GM21528 (cell line): ENCODE measurements around the gene RAB3B.

Experiments
- ATAC-seq: cut with Tn5 transposase; IDR thresholded peaks from one replicate; pipeline ENCODE4 v1.9.1; 2021; ENCODE audit warnings: mild to moderate bottlenecking, moderate library complexity; ENCODE audit not compliant: unreplicated experiment, low FRiP score

RAB3B gene

DNA sequence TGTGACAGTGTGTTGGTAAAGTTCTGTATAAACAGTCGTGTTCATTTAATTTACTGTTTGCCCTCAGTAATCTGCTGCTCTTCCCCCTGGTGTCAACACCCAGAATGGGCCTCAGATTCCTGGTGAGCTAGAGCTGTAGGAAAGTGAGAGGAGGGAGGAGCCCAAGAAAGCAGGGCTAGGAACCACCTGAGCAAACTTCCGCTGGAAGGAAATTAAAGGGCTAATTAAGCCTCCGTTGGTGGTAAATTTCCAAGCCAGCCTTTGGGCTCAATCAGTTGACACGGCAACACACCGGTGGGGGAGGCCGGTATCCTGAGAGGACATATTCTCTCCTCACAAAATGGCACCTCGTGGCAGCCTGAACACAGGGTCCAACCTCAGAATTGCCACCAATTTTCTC is 32.9 kb downstream of the RAB3B start:
- ATAC-seq, result no peak

DNA sequence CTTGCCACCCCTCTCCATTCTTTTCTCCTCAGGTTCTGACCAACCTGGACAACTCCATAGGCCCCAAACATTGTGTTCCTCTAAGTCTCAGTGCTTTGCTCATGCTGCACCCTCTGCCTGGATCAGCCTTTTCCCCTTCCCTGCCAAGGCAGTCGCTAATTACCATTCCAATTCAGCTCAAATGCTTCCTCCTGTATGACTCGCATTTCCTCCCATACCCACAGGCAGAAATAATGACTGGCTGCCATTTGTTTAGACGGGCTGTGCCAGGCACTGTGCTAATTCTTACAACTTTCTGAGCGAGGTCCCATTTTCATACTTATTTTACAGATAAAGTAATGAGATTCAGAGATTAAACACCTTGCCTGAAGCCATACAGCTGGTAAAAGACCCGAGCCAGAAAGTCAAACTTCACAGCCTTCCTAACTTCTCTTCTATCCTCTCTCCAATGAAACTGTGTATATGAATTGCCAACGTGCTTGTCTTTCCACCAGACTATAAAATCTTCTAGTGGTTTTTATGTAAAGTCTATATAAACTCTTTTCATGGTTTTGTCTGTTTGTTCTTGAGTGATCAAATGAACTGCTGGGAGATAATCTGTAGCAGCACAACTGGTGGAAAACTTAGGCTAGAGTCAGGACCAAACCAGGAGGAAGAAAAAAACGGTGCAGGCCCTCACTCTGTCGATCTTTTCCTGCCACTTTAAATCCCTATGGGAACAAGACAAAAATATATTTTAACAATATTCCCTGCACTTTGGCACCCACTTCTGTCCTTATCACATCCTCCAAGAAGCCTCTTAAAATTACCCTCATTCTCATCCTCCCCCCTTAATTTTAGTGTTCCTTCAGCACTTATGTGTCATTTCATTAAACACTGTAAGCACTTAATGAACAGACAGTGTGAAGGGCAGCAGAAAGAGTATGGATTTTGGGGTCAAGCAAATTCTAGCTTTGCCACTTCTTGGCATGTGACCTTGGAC is 33.7 kb downstream of the RAB3B start:
- ATAC-seq, result no peak

DNA sequence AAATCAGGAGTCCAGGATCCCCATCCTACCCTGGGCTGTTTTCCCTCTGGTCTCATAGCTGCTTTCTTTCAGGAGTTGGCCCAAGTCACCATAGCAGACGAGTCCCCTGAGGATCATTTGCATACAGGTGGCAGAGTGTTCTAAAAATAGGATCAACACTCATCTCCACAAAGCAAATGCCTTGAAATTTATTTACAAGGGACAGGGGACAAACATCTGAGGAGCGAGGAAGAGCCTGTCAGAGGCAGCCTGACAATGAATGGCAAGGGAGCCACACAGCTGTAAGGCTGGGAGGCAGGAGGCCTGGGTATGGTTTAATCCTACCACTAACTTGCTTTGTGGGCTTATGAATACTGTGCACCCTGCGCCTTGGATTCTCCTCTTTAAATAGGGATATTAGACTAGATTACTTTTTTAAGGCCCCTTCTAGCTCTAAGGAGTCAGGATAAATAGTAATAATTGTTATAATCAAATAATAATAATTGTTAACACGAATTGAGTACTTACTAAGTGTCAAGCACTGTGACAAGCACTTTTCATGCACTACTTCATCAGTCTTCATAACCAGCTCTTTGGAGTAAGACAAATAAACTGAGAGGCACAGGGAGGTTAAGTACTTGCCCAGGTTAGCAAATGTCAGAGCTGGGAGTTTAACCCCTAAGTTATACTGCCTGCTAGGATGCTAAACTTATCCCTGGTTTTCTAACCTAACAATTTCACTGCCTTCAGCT is 34.5 kb downstream of the RAB3B start:
- no peak for ATAC-seq

DNA sequence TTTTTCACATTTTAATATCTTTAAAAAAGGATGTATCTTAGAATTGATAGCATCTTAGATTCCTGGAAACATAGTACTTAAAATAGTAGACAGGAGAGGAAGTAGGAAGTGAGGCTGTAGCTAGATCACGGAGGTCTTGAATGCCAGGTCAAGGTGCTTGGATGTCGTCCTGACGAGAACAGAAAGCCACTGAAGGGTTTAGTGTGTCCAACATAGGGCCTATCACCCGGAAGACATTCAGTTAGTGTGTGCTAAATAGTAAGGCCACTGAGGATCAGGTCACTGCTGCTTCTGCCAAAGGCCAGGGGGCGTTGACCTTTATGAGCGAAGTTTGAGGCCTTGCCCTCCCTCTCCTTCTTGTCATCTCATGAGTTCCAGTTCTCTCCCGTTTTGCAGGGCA is 35.7 kb downstream of the RAB3B start:
- ATAC-seq, result no peak

DNA sequence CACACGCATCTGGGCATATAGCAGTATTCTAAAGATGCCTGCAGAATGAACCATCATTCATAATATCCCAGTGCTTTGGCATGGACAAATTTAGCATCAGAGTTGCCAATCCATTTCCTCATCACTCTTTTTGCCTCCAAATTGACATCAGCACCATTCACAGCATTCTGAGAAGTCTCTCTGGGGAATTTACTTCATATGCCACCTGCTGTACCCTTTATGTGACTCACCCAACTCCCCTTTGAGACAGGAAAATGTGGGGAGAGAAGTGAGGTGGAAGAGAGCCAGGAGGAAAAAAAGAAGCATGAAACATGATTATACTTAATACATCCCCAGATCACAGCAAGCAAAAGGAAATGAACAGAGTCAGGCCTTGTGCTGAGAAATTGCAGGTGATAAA is 37.4 kb downstream of the RAB3B start:
- no peak for ATAC-seq

DNA sequence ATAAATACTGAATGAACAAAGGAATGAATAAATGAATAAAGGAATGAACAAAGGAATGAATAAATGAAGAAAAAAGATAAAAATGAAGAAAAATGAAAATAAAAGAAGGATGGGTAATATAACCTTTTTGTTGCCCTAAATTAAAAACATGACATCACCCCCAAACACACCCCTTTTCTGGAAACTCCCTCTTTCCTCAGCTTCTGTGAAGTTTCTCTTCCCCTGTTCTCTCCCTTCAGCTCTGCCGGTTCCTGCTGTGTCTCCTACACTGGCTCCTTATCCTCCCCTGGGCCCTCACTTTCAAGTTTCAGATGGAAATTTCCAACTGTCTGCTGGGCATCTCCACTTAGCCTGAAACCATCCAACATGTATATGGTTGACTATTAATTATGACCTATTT is 37.9 kb downstream of the RAB3B start:
- ATAC-seq, result no peak

DNA sequence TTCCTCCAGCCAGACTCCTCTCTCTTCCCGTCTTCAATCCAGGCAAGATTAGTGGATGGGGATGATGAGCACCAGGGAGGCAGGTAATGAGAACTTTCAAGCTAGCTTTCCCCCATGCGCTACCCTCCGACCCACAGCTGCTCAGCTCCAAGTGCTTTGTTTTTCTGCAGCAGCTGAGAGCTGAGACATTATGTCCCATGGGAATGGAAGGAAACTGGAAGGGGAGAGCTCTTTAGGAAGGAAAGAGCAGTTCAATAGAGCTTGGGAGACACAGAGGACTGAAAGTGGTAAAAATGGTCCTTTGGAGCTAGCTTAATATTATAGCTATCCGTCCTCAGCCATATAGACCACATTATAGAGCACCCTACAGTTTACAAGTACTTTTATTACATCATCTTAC is 39.8 kb downstream of the RAB3B start:
- no peak for ATAC-seq

DNA sequence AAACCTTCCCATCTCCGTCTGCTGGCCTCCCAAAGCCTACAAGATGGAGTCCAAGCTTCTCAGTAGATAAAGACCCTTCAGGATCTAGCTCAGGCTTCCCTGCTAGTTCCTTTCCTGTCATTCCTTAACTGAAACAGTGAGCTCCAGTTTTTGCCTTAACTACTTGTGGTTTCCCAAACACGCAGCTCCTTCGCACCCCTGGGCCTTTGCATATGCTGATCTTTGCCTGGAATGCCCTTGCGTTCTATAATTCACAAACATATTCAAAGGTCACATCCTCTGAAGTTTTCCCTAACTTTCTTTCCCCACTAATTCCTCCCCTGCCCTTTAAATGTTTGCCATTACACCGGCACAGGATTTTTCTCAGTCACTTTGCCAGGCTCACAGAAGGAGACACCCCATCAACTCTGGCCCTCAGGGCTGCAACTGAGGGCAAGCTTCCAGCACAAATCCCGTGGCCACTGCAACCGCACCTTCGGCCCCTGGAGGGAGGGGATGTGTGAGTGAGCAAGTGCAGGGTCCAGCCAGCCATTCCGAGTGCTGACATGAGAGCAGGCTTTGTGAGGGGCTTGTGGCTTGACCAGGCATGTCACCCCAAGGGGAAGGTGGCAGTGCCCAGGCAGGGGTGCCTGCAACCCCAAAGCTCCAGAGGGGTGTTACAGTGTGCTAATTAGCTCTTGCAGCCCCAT is 41.3 kb downstream of the RAB3B start:
- no peak for ATAC-seq

DNA sequence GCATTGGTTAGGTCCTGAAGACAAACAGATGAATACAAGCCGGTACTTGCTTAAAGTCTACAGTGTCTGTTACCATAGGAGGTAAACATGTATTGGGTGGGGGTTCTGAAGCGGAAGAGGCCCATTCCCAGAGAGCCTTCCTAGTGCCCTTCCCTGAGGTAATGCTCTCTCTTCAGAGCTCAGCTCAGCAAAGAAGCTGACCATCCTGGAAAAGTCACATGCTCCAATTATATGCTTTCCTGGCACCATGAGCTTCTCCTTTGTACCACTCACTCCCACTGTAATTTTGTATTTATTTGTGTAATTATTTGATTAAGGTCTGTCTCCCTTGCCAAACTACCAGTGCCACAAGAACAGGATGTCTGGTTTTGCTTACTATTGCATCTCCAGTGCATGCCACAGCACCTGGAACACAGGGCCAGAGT is 42.0 kb downstream of the RAB3B start:
- ATAC-seq, result no peak

DNA sequence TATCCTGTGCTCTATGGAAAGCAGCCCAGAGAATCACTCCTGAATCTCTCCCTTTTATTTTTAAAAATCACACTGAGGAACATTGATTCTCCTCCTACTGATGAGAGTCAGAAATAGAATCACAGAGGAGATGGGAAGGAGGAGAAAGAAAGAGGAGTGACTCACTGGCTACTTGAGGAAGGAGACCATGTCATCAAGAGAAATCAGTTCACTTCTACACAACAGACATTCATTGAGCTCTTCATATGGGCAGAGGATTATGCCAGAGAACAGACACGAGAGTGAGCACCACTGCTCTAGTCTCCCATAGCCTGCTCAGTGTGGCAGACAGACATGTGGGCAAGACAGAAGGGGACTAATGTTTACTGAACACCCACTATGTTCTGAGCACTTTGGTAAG is 44.2 kb downstream of the RAB3B start:
- no peak for ATAC-seq

DNA sequence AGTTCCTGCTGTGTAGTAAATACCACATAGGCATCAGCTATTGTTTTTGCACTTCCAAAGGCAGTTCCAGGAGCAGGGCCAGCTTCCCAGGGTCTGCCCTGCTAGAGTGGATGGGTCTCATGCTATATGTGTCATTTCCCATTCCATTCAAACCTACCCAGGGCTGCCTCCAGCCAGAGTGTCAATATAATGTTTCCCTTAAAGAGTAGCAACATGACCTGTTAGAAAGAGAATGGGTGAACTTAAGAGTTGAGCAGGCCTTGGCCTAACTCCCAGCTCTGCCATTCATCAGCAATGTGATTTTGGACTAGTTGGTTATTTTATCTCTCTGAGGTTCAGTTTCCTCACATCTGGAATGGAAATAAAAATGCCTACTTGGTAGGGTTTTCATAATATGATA is 44.9 kb downstream of the RAB3B start:
- ATAC-seq, result no peak

DNA sequence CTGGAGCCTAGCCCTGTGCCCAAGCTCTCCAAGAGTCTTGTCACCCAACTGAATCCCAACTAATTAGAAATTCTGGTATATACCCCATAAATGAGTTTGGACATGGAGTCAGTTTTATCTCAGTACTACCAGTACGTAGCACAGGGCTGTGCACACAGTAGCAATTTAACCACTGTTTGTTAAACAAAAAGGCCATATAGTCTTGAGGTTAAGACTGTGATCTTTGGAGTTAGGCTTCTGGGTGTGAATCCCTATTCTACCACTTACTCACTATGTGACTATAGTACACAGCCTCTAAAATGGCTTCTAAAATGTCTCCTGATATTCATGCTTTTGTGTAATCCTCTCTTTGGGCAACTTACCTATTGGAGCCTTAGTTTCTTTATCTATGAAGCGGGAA is 48.2 kb downstream of the RAB3B start:
- no peak for ATAC-seq

DNA sequence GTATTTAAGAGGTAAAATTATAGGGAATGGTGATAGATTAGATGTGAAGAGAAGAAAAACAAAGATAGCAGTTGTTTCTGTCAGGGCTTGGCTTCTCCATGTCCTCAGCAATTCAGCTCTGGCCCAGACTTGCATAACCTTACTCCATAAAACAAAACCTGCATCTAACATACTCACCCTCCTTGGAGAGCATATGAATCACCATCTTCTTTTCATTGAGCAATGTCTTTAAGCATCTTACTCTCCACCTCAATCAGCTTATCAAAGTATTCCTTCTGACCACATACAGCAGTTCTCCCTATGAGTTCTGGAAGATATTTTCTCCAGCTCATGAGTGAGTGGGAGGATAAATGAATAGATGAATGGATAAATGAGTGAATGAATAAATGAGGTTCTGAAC is 49.0 kb downstream of the RAB3B start:
- no peak for ATAC-seq

DNA sequence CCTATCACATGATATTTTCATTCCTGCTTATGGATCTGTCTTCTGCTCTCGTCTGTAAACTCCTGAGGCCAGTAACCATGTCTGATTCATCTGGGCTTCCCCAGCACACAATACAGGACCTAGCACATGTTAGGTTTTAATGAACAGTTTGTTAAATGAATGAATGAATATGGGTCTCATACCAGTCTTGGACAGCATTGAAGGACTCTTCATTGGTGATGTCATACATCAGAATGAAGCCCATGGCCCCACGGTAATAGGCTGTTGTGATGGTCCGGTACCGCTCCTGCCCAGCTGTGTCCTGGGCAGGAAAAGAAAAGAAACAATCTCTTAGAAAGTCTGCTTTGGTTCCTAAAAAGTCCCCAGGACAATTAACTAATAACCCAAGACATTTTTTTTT is 53.4 kb downstream of the RAB3B start:
- no peak for ATAC-seq

DNA sequence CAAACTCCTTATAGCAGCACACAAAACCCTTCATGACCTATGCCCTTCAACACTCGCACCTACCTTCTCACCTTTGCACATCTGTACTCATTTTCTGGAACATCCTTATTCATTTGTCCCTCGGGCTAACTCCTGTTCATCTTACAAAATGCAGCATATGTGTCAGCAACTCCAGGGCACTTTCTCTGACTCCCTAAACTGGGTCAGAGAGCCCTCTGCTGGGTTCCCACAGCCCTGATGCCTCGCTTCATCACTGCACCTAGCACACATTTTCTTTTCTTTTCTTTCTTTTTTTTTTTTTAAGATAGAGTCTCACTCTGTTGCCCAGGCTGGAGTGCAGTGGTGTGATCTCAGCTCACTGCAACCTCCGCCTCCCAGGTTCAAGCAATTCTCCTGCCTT is 54.0 kb downstream of the RAB3B start:
- ATAC-seq, result no peak

DNA sequence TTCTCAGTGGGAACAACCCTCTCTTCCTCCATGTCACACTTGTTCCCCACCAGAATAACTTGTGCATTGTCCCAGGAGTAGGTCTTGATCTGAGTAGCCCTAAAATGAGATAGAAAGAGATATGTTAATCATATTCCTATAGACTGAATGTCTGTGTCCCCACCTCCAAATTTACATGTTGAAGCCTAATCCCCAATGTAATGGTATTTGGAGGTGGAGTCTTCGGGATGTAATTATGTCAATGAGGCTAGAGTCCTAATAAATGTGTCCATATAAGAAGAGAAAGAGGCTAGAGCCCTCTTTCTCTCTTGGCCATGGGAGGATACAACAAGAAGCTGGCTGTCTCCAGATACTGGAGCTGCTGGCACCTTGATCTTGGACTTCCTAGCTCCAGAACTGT is 57.2 kb downstream of the RAB3B start:
- no peak for ATAC-seq

DNA sequence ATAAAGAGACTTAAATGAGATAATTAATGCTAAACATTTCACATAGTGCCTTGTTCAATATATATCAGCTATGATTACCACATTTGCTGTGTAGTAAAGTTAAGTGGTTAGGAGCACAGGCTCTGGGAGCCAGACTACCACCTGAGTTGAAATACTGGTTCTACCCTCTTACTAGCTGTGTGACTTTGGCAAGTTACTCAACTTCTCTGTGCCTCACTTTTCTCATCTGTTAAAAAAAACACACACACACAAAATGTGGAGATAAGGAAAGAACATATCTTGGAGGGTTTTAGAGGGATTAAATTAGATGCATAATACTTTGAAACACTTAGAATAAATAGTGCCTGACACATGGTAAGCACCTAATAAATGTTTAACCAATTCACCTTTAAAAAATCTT is 60.2 kb downstream of the RAB3B start:
- ATAC-seq, result no peak

DNA sequence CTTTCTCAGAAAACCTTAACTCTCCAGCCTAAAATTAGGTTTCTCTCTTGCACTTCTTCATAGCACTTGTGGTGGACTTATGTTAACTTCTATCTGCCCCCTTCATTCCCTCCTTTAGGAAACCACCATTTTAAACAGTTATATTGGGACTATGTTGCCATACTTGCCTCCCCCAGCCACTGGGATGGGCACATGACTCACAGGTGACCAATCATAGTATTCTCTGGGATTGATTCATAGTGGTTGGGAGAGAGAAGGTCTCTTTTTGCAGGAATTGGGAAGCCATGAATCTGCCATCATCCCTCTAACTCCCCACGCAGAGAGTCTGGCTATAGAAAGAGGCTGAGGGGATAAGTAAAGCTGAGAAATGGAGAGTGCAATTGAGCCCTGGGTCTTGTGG is 61.6 kb downstream of the RAB3B start:
- ATAC-seq, result no peak

DNA sequence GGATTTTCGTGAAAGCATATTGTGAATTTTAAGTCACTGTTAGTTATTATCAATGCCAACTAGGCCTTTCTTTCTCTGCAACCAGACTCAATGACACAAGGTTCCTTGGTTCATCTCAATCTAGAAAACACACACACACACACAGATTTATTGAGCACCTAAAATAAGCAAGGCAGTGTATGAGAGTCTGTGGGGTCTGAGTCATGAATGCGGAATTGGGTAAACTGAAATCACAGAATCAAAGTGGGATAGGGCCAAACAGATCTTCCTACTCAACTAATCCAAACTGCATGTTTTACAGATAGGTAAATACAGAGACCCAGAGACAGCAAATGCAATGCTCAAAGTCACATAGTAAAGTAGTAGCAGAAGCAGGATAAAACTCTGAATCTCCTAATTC is 63.5 kb downstream of the RAB3B start:
- no peak for ATAC-seq

DNA sequence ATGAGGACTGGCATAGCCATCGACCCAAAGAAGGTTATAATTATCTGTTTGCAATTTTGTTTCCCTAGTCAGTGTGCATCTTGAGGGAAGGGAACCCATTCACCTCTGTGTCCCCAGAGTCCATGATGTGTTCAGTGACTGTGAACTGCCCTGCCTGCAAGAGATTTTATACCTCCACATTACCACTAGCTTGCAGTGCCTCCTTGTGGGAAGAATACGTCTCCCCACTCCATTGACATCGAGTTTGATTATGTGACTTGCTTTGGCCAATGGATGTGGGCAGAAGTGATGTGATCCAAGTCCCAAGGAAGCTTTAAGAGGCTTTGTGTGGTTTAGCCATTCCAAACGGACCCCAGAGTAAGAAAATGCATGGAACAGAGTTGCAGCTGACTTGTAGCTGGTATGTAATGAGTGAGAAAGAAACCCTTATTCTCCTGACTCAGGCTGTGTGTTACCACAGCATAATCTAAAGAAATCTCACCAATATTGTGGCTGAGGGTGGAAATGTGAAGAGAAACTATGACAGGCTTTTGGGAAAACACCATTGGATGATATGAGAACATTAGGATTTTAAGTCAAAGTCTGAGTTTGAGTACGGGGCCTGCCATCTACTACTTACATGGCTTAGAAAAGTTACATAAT is 64.2 kb downstream of the RAB3B start:
- ATAC-seq, result no peak

DNA sequence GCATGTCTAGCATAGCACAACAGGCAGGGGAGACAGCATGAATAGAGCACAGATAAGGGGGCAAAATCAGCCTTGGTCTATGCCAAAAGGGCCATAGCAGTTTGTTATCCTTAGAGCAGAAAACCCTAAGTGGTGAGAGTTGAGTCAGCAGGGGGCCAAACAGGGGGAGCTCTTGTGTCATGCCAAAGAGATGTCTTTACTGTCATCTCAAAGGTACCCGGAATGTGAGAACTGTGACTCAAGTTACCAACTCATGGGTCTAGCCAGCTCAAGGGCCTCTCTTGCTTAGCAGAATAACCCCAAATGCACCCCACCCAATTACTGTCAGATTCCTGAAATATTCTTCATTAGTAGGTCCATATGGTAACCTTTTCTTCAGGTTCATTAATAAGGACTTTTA is 66.0 kb downstream of the RAB3B start:
- no peak for ATAC-seq
